Measurements from ENCODE around the gene ZNF326. TPM values are rescaled to one million over a fixed set of nuclear protein-coding genes. Genes with fewer than 3 reads are reported as not detected.
A peak's percentile ranks its signal among the peaks of the same experiment; 100 is the strongest.
"Not testable (repeated sequence)": the region's sequence is repeated elsewhere in the genome, so short reads cannot be mapped to it uniquely, and the experiment has no call there.

ZNF326 gene
- total RNA-seq, 2 donors from 2014 or later: 35.5 to 46.2 TPM

DNA sequence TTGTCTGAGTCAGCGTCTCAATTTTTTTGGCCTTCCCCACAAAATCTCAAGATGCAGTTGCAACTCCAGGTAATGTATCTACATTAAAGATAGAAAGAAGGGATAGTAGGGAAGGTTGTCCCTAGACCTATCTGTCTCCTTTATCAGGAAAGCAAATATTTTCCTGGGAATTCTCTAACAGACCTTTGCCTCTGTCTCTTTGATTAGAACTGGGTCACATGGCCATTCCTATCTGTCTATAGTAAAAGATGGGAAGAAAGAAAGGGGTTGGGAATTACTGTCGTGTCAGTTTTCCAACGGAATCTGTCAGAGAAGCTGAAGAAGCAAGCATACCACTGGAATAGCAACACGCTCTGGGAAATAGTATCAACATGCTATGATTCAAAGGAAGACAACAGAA is 48.7 kb downstream of the ZNF326 start:
- H3K9me3 ChIP-seq (ENCODE audit: control insufficient read depth, low read length, poor library complexity, severe bottlenecking): no peaks in the 10 kb centered on the region
- DNase-seq (no peak), ATAC-seq (no peak)
- peaks cover 21% of the 10 kb centered on the region for H3K27me3 Mint-ChIP-seq
- peaks cover 4% of the 10 kb centered on the region for H3K4me1 Mint-ChIP-seq
- H3K4me3 Mint-ChIP-seq: no peak overlapping the region
- no peaks in the 10 kb centered on the region for H3K36me3 Mint-ChIP-seq (ENCODE audit: low read depth)
- H3K27ac Mint-ChIP-seq: no peak overlapping the region

DNA sequence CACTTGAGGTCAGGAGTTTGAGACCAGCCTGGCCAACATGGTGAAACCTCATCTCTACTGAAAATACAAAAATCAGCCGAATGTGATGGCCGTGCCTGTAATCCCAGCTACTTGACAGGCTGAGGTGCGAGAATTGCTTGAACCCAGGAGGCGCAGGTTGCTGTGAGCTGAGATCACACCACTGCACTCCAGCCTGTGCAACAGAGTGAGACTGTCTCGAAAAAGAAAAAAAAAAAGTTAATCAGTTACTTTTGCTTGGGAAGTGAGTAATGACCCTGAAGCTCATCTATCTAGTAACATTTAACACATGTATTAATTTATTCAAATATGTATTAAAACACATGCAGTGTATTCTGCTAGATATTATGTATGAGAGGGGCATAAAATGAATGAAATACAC is 49.4 kb downstream of the ZNF326 start:
- H3K4me1 Mint-ChIP-seq: peaks cover 4% of the 10 kb centered on the region
- H3K9me3 ChIP-seq (ENCODE audit: control insufficient read depth, low read length, poor library complexity, severe bottlenecking): no peaks in the 10 kb centered on the region
- DNase-seq: no peak
- no peaks in the 10 kb centered on the region for H3K36me3 Mint-ChIP-seq (ENCODE audit: low read depth)
- H3K4me3 Mint-ChIP-seq: no peak overlapping the region
- peaks cover 21% of the 10 kb centered on the region for H3K27me3 Mint-ChIP-seq
- no peak overlapping the region for H3K27ac Mint-ChIP-seq
- no peak for ATAC-seq

DNA sequence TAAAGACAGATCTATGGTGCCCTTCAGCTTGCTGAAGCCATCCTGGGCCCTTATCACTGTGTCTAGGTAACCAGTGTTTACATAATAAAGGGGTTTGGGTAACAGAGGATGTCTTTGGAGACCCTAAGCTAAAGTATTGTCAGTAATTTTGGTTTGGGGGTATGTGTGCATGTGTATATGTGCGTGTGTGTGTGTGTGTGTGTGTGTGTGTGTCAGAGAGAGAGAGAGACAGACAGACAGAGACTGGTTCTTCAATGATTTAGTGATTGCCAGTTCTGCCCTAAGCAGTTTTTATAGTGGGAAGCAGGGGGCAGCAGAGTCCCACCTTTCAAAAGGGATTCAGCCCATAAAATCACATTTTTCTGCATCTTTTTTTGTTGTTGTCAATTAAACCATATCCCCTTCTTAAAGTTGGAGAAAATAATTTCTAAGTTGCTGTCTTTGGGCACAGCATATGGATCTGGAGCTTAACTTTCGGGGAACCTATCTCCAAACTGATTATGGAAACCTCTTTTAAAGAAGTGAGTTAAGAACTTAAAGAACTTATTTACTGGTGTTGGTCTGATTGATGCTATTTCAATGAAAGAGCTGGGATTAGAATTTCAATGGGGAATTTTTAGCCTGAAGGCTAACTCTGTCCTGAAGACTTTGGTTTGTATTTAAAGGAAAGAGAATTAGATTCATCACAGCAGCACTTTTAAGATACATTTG is 51.1 kb downstream of the ZNF326 start:
- no peaks in the 10 kb centered on the region for H3K36me3 Mint-ChIP-seq (ENCODE audit: low read depth)
- H3K4me1 Mint-ChIP-seq: peaks cover 4% of the 10 kb centered on the region
- ATAC-seq: no peak
- no peak overlapping the region for H3K27ac Mint-ChIP-seq
- DNase-seq: no peak
- H3K4me3 Mint-ChIP-seq: no peak overlapping the region
- H3K9me3 ChIP-seq (ENCODE audit: control insufficient read depth, low read length, poor library complexity, severe bottlenecking): no peaks in the 10 kb centered on the region
- H3K27me3 Mint-ChIP-seq: peaks cover 23% of the 10 kb centered on the region

DNA sequence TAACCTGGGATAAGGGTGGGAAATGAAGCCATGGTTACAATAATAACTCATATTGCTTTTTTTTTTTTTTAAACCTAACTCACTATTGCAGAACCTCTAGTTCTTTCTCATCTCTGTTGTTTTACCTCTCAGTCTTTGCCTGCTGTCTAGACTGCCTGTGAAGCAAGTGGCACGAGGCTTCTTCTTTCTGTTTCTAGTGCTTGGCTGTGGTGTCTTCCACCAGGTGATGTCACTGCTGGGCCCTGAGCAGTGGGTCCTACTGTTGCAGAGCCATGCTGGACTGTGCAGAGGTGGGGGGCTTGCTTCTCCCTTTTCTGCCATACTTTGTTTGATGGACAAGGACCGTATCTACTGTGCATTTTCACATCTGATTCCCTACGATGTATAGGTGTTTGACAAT is 51.7 kb downstream of the ZNF326 start:
- Mint-ChIP-seq H3K27me3 (peaks cover 30% of the 10 kb centered on the region), H3K4me1 (peaks cover 4% of the 10 kb centered on the region), H3K36me3 (ENCODE audit: low read depth) (no peaks in the 10 kb centered on the region), H3K4me3 (no peak overlapping the region), H3K27ac (no peak overlapping the region)
- no peaks in the 10 kb centered on the region for H3K9me3 ChIP-seq (ENCODE audit: control insufficient read depth, low read length, poor library complexity, severe bottlenecking)
- ATAC-seq: no peak
- DNase-seq: no peak

DNA sequence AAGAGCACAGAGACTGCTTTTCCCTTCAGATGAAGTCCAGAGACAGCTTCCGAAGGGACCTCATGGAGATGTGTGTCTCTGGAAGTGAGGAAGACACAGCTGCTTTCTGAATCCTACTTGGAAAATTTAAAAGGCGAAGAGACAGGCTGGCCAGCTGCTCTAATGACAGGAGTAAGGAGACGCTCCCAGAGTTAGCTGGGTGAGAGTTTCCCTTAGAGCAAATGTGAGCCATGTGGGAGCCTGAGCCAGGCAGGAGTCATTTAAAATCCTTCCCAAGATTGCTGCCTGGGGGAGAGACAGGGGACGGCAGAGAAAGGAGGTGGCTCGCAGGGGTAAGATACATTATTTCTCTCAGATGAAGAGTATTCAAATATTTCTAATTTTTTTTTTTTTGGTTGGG is 53.1 kb downstream of the ZNF326 start:
- H3K36me3 Mint-ChIP-seq (ENCODE audit: low read depth): no peaks in the 10 kb centered on the region
- H3K27ac Mint-ChIP-seq: no peak overlapping the region
- peaks cover 37% of the 10 kb centered on the region for H3K27me3 Mint-ChIP-seq
- peaks cover 4% of the 10 kb centered on the region for H3K4me1 Mint-ChIP-seq
- no peaks in the 10 kb centered on the region for H3K9me3 ChIP-seq (ENCODE audit: control insufficient read depth, low read length, poor library complexity, severe bottlenecking)
- ATAC-seq: no peak
- no peak for DNase-seq
- H3K4me3 Mint-ChIP-seq: no peak overlapping the region

DNA sequence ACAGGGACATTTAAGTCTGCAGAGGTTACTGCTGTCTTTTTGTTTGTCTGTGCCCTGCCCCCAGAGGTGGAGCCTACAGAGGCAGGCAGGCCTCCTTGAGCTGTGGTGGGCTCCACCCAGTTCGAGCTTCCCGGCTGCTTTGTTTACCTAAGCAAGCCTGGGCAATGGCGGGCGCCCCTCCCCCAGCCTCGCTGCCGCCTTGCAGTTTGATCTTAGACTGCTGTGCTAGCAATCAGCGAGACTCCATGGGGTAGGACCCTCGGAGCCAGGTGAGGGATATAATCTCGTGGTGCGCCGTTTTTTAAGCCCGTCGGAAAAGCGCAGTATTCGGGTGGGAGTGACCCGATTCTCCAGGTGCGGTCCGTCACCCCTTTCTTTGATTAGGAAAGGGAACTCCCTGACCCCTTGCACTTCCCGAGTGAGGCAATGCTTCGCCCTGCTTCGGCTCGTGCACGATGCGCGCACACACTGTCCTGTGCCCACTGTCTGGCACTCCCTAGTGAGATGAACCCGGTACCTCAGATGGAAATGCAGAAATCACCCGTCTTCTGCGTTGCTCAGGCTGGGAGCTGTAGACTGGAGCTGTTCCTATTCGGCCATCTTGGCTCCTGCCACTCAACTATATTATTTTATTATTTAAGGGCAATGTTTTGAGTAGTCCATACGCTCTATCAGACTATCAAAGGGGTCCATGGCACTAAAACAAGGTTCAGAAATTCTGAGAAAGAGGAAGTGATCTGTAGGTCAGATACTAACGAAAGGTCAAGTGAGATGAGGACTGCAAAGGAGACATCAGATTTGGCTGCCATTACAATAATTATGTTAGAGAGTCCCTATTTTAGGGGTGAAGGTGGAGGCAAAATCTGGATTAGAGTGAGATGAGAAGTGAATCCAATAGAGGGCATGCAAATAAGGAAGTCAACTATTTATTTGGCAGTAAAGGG is 68.1 kb downstream of the ZNF326 start:
- not testable (repeated sequence) for ATAC-seq; H3K36me3 Mint-ChIP-seq (ENCODE audit: low read depth); H3K9me3 ChIP-seq (ENCODE audit: control insufficient read depth, low read length, poor library complexity, severe bottlenecking); DNase-seq; H3K4me1 Mint-ChIP-seq; H3K27me3 Mint-ChIP-seq; H3K4me3 Mint-ChIP-seq; H3K27ac Mint-ChIP-seq

DNA sequence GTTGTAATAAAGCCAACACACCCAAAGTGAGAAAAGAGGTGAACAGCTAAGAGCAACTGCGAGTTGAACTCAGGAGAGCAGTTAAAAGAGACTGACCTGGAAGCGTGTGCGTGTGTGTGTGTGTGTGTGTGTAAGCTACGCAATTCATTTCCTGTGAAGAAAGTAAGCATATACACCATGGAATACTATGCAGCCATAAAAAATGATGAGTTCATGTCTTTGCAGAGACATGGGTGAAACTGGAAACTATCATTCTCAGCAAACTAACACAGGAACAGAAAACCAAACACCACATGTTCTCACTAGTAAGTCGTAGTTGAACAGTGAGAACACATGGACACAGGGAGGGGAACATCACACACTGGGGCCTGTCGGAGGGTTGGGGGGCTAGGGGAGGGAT is 69.2 kb downstream of the ZNF326 start:
- H3K4me3 Mint-ChIP-seq; H3K4me1 Mint-ChIP-seq; DNase-seq; H3K9me3 ChIP-seq (ENCODE audit: control insufficient read depth, low read length, poor library complexity, severe bottlenecking); H3K36me3 Mint-ChIP-seq (ENCODE audit: low read depth); H3K27me3 Mint-ChIP-seq; H3K27ac Mint-ChIP-seq; ATAC-seq: not testable (repeated sequence)

DNA sequence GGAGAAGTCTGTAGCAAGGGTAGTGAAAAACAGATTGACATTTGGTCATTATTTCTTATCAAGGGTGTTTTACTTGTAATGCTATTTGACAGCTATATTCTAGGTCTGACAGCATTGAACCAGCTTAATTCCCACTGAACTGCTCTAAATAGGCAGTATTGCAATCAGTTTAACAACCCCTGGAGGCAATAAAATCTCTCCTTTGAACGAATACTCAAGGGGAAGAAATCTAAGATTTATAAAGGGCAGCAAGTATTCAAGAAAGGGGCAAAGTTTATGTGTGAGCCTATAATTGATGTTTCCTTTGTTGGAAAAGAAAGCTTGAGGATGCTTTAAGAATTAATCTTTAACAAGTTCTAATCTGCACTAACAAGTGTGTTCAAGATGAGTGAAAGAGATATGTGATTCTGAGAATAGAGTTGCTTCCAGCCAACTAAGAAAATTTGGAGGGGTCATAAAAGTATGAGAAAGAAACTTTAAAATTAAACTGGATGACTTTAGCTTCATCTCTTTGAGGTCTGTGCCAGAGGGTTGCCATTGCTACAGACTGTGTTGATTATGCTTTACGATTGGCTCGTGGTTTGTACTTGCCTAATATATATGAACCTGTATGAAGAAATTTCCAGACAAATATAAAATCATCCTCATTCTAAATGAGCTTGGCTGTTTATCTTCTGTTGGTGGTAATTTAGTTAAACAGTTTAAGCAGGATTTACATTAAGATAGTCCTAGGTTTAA is 72.5 kb downstream of the ZNF326 start:
- H3K27me3 Mint-ChIP-seq: peaks cover 26% of the 10 kb centered on the region
- no peak overlapping the region for H3K27ac Mint-ChIP-seq
- H3K36me3 Mint-ChIP-seq (ENCODE audit: low read depth): peaks cover 4% of the 10 kb centered on the region

DNA sequence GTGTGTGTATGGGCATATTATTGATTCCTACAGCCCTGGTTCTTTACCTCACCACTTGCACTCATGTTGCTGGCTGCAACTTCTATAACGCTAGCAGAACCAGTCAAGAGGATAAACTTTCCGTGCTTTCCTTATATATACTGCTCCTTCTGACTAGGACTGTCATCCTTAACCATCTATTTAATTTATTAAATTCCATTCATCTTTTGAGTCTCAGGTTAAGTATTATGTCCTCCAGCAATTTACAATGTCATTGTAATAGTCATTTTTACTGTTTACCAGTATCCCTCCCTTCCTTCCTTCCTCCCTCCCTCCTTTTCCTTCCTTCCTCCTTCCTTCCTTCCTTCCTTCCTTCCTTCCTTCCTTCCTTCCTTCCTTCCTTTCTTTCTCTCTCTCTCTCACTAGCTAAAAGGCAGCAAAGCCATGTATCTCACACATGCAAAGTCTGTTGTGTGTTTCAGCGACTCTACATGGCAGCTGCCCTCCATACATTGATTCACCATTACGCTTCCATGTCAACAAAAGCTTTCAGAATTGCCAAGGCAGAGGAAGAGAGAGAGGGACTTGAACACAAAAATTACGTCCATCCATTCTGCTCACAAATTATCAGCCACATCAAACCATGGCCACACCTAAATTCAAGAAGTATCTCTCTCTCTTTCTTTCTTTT is 73.8 kb downstream of the ZNF326 start:
- DNase-seq (no peak), ATAC-seq (no peak)
- Mint-ChIP-seq H3K27ac (no peak overlapping the region), H3K27me3 (peaks cover 37% of the 10 kb centered on the region), H3K36me3 (ENCODE audit: low read depth) (peaks cover 3% of the 10 kb centered on the region), H3K4me1 (no peaks in the 10 kb centered on the region), H3K4me3 (no peak overlapping the region)
- H3K9me3 ChIP-seq (ENCODE audit: control insufficient read depth, low read length, poor library complexity, severe bottlenecking): no peaks in the 10 kb centered on the region

More for the DNA sequence above, 72.5 kb downstream of the ZNF326 start:
- Mint-ChIP-seq H3K4me1 (no peaks in the 10 kb centered on the region), H3K4me3 (no peak overlapping the region)
- no peak for DNase-seq
- ATAC-seq: no peak
- no peaks in the 10 kb centered on the region for H3K9me3 ChIP-seq (ENCODE audit: control insufficient read depth, low read length, poor library complexity, severe bottlenecking)

DNA sequence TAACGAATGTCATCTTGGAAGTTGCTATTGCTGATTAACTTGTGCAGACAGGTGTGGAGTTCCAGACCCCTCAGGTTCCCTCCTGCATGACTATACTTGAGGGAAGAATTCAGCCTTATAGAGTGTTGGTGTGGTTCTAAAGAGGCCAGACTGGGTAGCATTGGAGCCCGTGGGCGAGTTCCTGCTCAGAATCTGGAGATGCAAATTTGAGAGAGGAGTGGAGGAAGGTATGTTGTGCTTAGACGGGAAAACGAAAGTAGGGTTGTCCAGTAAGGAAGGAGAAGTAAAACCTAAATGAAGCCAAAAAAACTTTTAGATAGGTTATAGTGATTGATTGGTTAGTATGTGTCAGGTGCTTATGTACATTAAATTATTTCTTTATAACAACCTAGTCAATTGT is 79.2 kb downstream of the ZNF326 start:
- peaks cover 3% of the 10 kb centered on the region for H3K36me3 Mint-ChIP-seq (ENCODE audit: low read depth)
- DNase-seq (no peak), ATAC-seq (no peak)
- H3K9me3 ChIP-seq (ENCODE audit: control insufficient read depth, low read length, poor library complexity, severe bottlenecking): no peaks in the 10 kb centered on the region
- peaks cover 51% of the 10 kb centered on the region for H3K27me3 Mint-ChIP-seq
- peaks cover 3% of the 10 kb centered on the region for H3K4me1 Mint-ChIP-seq
- H3K27ac Mint-ChIP-seq: peak overlapping the region; percentile 34
- peak overlapping the region; percentile 25 for H3K4me3 Mint-ChIP-seq

DNA sequence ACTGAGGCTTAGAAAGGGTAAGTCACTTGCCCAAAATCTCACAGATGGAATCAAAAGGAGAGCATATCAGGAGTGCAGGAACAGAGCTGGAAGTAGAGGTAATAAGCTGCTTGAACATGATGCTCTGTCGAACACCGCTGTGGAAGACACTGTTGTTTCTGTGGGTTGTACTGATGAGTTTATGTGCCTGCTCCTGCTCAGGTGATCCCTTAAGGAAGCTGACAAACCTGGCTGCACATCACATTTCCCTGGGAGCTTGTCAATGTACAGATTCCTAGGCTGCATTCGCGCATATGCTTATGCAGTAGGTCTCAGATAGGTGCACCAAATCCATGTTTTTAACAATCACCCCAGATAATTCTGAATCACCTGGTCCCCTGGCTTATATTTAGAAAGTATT is 79.7 kb downstream of the ZNF326 start:
- DNase-seq (no peak), ATAC-seq (no peak)
- Mint-ChIP-seq H3K4me3 (no peak overlapping the region), H3K27ac (peak overlapping the region; percentile 34), H3K36me3 (ENCODE audit: low read depth) (peaks cover 3% of the 10 kb centered on the region), H3K4me1 (peaks cover 3% of the 10 kb centered on the region), H3K27me3 (peaks cover 50% of the 10 kb centered on the region)
- H3K9me3 ChIP-seq (ENCODE audit: control insufficient read depth, low read length, poor library complexity, severe bottlenecking): no peaks in the 10 kb centered on the region

DNA sequence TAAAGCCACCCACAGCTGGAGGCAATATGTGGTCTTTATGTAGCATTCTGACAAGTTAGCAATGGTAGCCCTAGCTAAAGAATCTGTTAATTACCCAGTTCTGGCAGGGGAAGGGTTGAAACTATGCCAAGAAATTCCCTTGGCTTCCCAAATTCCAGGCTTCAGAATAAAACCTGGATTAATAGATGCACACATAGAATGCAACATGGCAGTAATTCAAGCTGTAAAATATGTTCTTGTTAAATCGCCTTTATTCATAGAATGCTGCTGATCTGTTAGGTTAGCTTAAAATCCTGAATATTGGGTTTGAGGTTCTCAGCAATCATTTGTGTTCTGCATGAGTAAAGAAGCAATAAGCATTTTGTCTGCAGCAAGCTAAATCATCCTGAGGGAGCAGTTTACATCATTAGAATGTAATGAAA is 80.1 kb downstream of the ZNF326 start:
- ATAC-seq (no peak), DNase-seq (no peak)
- Mint-ChIP-seq H3K4me1 (peaks cover 3% of the 10 kb centered on the region), H3K36me3 (ENCODE audit: low read depth) (peaks cover 3% of the 10 kb centered on the region), H3K27me3 (peaks cover 46% of the 10 kb centered on the region), H3K27ac (no peak overlapping the region), H3K4me3 (no peak overlapping the region)
- no peaks in the 10 kb centered on the region for H3K9me3 ChIP-seq (ENCODE audit: control insufficient read depth, low read length, poor library complexity, severe bottlenecking)

DNA sequence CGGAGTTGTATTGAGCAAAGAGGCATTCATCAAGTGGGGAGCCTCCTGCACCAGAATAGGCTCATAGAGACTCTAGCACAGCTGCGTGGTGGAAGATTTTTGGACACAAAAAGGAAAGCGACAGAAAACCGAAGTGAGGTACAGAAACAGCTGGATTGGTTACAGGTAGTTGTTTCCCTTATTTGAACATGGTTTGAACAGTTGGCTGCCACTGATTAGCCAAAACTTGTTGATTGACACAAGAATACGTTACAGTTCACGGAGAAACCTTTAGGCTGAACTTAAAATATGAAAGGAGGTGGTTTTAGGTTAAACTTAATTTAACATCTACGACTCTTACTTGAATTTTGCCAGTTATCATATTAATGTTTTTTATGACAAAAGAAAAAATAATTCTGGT is 89.1 kb downstream of the ZNF326 start:
- Mint-ChIP-seq H3K36me3 (ENCODE audit: low read depth) (no peaks in the 10 kb centered on the region), H3K4me3 (no peak overlapping the region), H3K4me1 (no peaks in the 10 kb centered on the region), H3K27me3 (peaks cover 51% of the 10 kb centered on the region), H3K27ac (no peak overlapping the region)
- no peaks in the 10 kb centered on the region for H3K9me3 ChIP-seq (ENCODE audit: control insufficient read depth, low read length, poor library complexity, severe bottlenecking)
- no peak for ATAC-seq
- no peak for DNase-seq

All from T-helper 17 cell (primary cell).